Fibroblast of villous mesenchyme (primary cell): Measurements from ENCODE around the gene TBC1D21. TPM values are rescaled to one million over a fixed set of nuclear protein-coding genes. Genes with fewer than 3 reads are reported as not detected.

Experiments used
- DNase-seq: peaks from one replicate; pipeline ENCODE4 v3.0.0-alpha.2; 2010; ENCODE audit warnings: low read depth
- H3K4me3 ChIP-seq: 2 replicates; pipeline ENCODE4 v1.5.1; 2011; ENCODE audit warnings: low read depth, mild to moderate bottlenecking, low read length
- CTCF ChIP-seq: IDR thresholded peaks from 2 replicates; pipeline ENCODE4 v1.5.1; 2012; ENCODE audit warnings: low read depth, mild to moderate bottlenecking, low read length; ENCODE audit not compliant: insufficient read depth
- total RNA-seq: library from RNA; depleted of rRNA; stranded (reverse); fragments of >200 nt; gene quantifications from 2 replicates; pipeline ENCODE4 v1.2.3, GENCODE V29; 2012

TBC1D21 gene
- total RNA-seq, 1 donor = not detected

GRCh38 chr15:73845907-73846306 is 27.5 kb upstream of the TBC1D21 start:
- H3K4me3 ChIP-seq = no peak overlapping the region
- TF ChIP-seq CTCF = no peak

GRCh38 chr15:73849641-73850040 is 23.7 kb upstream of the TBC1D21 start:
- H3K4me3 ChIP-seq = no peak overlapping the region
- DNase-seq = no peak
- TF ChIP-seq CTCF = no peak

More at GRCh38 chr15:73845907-73846306, 27.5 kb upstream of the TBC1D21 start:
- DNase-seq = no peak

GRCh38 chr15:73850228-73850627 is 23.1 kb upstream of the TBC1D21 start:
- no peak for DNase-seq
- H3K4me3 ChIP-seq = no peak overlapping the region
- no peak for TF ChIP-seq CTCF

- peak; percentile 66 for DNase-seq
- H3K4me3 ChIP-seq = no peak overlapping the region
- no peak for TF ChIP-seq CTCF
These were observed 21.7 kb upstream of the TBC1D21 start for GRCh38 chr15:73851689-73852088.

DNA sequence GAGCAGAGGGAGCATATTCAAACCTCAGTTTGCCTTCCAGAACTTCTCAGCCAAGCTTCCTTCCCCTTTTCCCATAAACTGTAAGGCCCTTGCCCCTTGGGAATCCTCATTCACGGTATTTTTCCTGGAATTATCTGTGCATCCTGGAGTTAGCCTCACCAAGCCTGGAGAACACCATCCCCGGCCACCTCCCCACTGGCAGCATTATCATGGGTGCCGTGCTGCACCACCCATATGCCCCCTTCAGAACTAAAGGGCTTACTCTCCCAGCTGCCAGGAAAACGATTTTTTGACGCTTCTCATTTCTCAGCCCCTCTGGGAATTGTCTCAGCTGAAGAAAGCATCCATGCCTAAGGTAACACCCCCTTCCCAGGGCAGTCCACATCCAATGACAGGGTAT is 20.9 kb upstream of the TBC1D21 start:
- H3K4me3 ChIP-seq = no peak overlapping the region
- DNase-seq = no peak
- TF ChIP-seq CTCF = no peak

DNA sequence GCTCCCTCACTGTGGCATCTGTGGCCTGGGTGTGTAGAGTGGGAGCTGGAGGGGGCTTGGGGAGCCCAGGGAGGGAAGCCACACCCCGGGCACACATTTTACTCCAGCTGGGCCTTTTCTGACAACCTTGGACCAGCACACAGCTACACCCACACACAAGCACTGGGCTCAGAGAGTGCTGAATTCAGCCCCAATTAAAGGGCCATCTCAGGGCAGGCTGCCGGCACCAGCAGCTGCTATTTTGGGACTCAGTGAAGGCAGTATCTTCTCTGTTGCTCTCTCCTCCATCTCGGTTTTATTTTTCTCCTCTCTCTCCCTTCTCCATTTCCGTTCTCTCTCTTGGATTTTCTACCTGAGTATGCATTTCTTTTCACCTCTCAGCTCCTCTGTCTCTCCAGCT is 19.1 kb upstream of the TBC1D21 start:
- no peak for TF ChIP-seq CTCF

GRCh38 chr15:73856458-73857192 is 16.7 kb upstream of the TBC1D21 start:
- no peak for DNase-seq
- TF ChIP-seq CTCF = no peak

More for the DNA sequence above, 19.1 kb upstream of the TBC1D21 start:
- no peak overlapping the region for H3K4me3 ChIP-seq
- no peak for DNase-seq

More at GRCh38 chr15:73856458-73857192, 16.7 kb upstream of the TBC1D21 start:
- no peak overlapping the region for H3K4me3 ChIP-seq
